IMR-90 (cell line): ENCODE measurements around the gene PCDHA1. TPM values are rescaled to one million over a fixed set of nuclear protein-coding genes. Genes with fewer than 3 reads are reported as not detected.

Source experiments
- ATAC-seq: fragments of 200-7000 bp; cut with Tn5 transposase; 2 replicates; pipeline ENCODE4 v1.9.1; 2020; ENCODE audit warnings: low read depth, mild to moderate bottlenecking, moderate library complexity
- BruUV-seq: library from RNA; stranded (reverse); fragments of 400-500 nt; replicated peaks from 2 replicates; lab custom pipeline; 2021; lab: Mats Ljungman, UMichigan
- CTCF ChIA-PET: fragments of 300-600 bp; formaldehyde crosslinking; extraction: SDS; loops from one replicate; lab custom pipeline; 2021; ENCODE audit warnings: antibody characterized with exemption; lab: Yijun Ruan, JAX
- POLR2A ChIA-PET: fragments of 300-600 bp; sonication (Branson Sonifier 250); formaldehyde crosslinking; loops from one replicate; lab custom pipeline; 2022; ENCODE audit warnings: antibody characterized with exemption; ENCODE audit not compliant: unreplicated experiment; lab: Charles Lee
- DNase-seq: peaks from one replicate; pipeline ENCODE4 v3.0.0; 2013
- H2AFZ ChIP-seq: replicated peaks from 2 replicates; pipeline ENCODE3; 2013; ENCODE audit warnings: low read length, mild to moderate bottlenecking; ENCODE audit not compliant: poor library complexity
- H2AK5ac ChIP-seq: 2 replicates; pipeline ENCODE4 v1.6.1; 2013; ENCODE audit warnings: low read depth, low read length, inconsistent platforms
- H2AK9ac ChIP-seq: replicated peaks from 2 replicates; pipeline ENCODE3; 2013; ENCODE audit warnings: mild to moderate bottlenecking, low read depth, low read length, moderate library complexity; ENCODE audit not compliant: poor library complexity
- H2BK120ac ChIP-seq: 2 replicates; pipeline ENCODE4 v1.6.1; 2013; ENCODE audit warnings: low read depth, low read length, inconsistent platforms
- H2BK15ac ChIP-seq: 3 replicates; pipeline ENCODE4 v1.6.1; 2013; ENCODE audit warnings: low read depth, low read length, inconsistent platforms
- H2BK20ac ChIP-seq: 2 replicates; pipeline ENCODE4 v1.6.1; 2013; ENCODE audit warnings: low read depth, mild to moderate bottlenecking, inconsistent platforms, low read length, moderate library complexity
- H2BK5ac ChIP-seq: 2 replicates; pipeline ENCODE4 v1.6.1; 2013; ENCODE audit warnings: mild to moderate bottlenecking, low read depth, low read length, inconsistent platforms; ENCODE audit not compliant: poor library complexity, severe bottlenecking
- H3K14ac ChIP-seq: replicated peaks from 2 replicates; pipeline ENCODE4 v1.6.1; 2013; ENCODE audit warnings: low read depth, low read length, inconsistent platforms
- H3K18ac ChIP-seq: 2 replicates; pipeline ENCODE4 v1.6.1; 2013; ENCODE audit warnings: low read depth, low read length, control low read depth
- H3K23ac ChIP-seq: 2 replicates; pipeline ENCODE4 v1.6.1; 2013; ENCODE audit warnings: low read depth, low read length, inconsistent platforms
- H3K27ac ChIP-seq: 2 replicates; pipeline ENCODE4 v1.5.1; 2013; ENCODE audit warnings: mild to moderate bottlenecking, control low read depth, low read length; ENCODE audit not compliant: insufficient read depth
- H3K27me3 ChIP-seq: 2 replicates; pipeline ENCODE4 v1.6.1; 2013; ENCODE audit warnings: low read length; ENCODE audit not compliant: control insufficient read depth, insufficient read depth
- H3K36me3 ChIP-seq: 2 replicates; pipeline ENCODE4 v1.6.1; 2013; ENCODE audit warnings: low read length, mixed read lengths; ENCODE audit not compliant: control insufficient read depth, insufficient read depth
- H3K4ac ChIP-seq: 2 replicates; pipeline ENCODE4 v1.6.1; 2013; ENCODE audit warnings: low read depth, low read length, inconsistent platforms
- H3K4me1 ChIP-seq: 2 replicates; pipeline ENCODE4 v1.6.1; 2013; ENCODE audit warnings: low read length, mixed read lengths; ENCODE audit not compliant: control insufficient read depth, insufficient read depth
- H3K4me2 ChIP-seq: 2 replicates; pipeline ENCODE4 v1.6.1; 2013; ENCODE audit warnings: low read depth, mild to moderate bottlenecking, control low read depth, low read length, moderate library complexity
- H3K4me3 ChIP-seq: 2 replicates; pipeline ENCODE4 v1.5.1; 2013; ENCODE audit warnings: low read depth, mild to moderate bottlenecking, control low read depth, low read length, moderate library complexity; ENCODE audit not compliant: insufficient read depth
- H3K56ac ChIP-seq: 2 replicates; pipeline ENCODE4 v1.6.1; 2013; ENCODE audit warnings: low read length, inconsistent platforms; ENCODE audit not compliant: insufficient read depth; ENCODE audit errors: extremely low read depth
- H3K79me1 ChIP-seq, 2 experiments: 2 replicates each; pipeline ENCODE4 v1.6.1; 2013; ENCODE audit warnings: low read length in 2 of 2, inconsistent platforms in 1 of 2, low read depth in 1 of 2
- H3K9ac ChIP-seq: 2 replicates; pipeline ENCODE4 v1.6.1; 2013; ENCODE audit warnings: low read depth, low read length, control low read depth
- H3K9me1 ChIP-seq: 2 replicates; pipeline ENCODE4 v1.6.1; 2013; ENCODE audit warnings: low read length, inconsistent platforms; ENCODE audit not compliant: insufficient read depth
- H3K9me3 ChIP-seq: 2 replicates; pipeline ENCODE4 v1.6.1; 2013; ENCODE audit warnings: low read length; ENCODE audit not compliant: control insufficient read depth, insufficient read depth
- H4K20me1 ChIP-seq: 2 replicates; pipeline ENCODE4 v1.6.1; 2013; ENCODE audit warnings: low read length, inconsistent platforms; ENCODE audit not compliant: insufficient read depth
- H4K5ac ChIP-seq: 2 replicates; pipeline ENCODE4 v1.6.1; 2013; ENCODE audit warnings: mild to moderate bottlenecking, low read depth, low read length, control low read depth
- H4K8ac ChIP-seq, 2 experiments: 2 replicates each; pipeline ENCODE4 v1.6.1; 2013; ENCODE audit warnings: low read depth in 2 of 2, low read length in 2 of 2, control low read depth in 1 of 2, inconsistent platforms in 1 of 2
- H4K91ac ChIP-seq: 2 replicates; pipeline ENCODE4 v1.6.1; 2013; ENCODE audit warnings: low read depth, low read length, inconsistent platforms; ENCODE audit not compliant: insufficient read depth
- BHLHE40 ChIP-seq: fragments of 150-350 bp; IDR thresholded peaks from 2 replicates; pipeline ENCODE4 v1.6.1; 2016; ENCODE audit warnings: mild to moderate bottlenecking, low read depth, low read length
- CHD1 ChIP-seq: IDR thresholded peaks from 2 replicates; pipeline ENCODE4 v1.6.1; 2012; ENCODE audit warnings: low read depth, low read length, improper control_type of control experiment
- CTCF ChIP-seq: conservative IDR thresholded peaks from 2 replicates; pipeline ENCODE4 v1.5.1; 2012; ENCODE audit warnings: mild to moderate bottlenecking, low read depth, low read length, improper control_type of control experiment
- ELK1 ChIP-seq: fragments of 150-350 bp; IDR thresholded peaks from 2 replicates; pipeline ENCODE4 v1.6.1; 2016; ENCODE audit warnings: low read depth, mild to moderate bottlenecking, low read length, moderate library complexity, borderline replicate concordance
- FOS ChIP-seq: fragments of 150-350 bp; IDR thresholded peaks from 2 replicates; pipeline ENCODE4 v1.6.1; 2016; ENCODE audit warnings: low read depth, low read length
- MAFK ChIP-seq: IDR thresholded peaks from 2 replicates; pipeline ENCODE4 v1.6.1; 2012; ENCODE audit warnings: low read depth, low read length, improper control_type of control experiment
- MAZ ChIP-seq: IDR thresholded peaks from 2 replicates; pipeline ENCODE4 v1.6.1; 2012; ENCODE audit warnings: low read depth, mild to moderate bottlenecking, low read length, improper control_type of control experiment, moderate library complexity, borderline replicate concordance
- MXI1 ChIP-seq: IDR thresholded peaks from 2 replicates; pipeline ENCODE4 v1.6.1; 2012; ENCODE audit warnings: low read depth, mild to moderate bottlenecking, low read length, moderate library complexity, borderline replicate concordance
- NFE2L2 ChIP-seq: fragments of 150-350 bp; IDR thresholded peaks from 2 replicates; pipeline ENCODE4 v1.6.1; 2016; ENCODE audit warnings: low read depth, mild to moderate bottlenecking, low read length
- POLR2A ChIP-seq: IDR thresholded peaks from 2 replicates; pipeline ENCODE4 v1.6.1; 2012; ENCODE audit warnings: mild to moderate bottlenecking, low read depth, low read length
- RAD21 ChIP-seq: IDR thresholded peaks from 2 replicates; pipeline ENCODE4 v1.6.1; 2012; ENCODE audit warnings: low read length, improper control_type of control experiment
- RCOR1 ChIP-seq: IDR thresholded peaks from 2 replicates; pipeline ENCODE4 v1.6.1; 2012; ENCODE audit warnings: mild to moderate bottlenecking, low read length, improper control_type of control experiment; ENCODE audit not compliant: insufficient replicate concordance
- RFX5 ChIP-seq: IDR thresholded peaks from 2 replicates; pipeline ENCODE4 v1.8.0; 2012; ENCODE audit warnings: low read depth, mild to moderate bottlenecking, low read length, moderate library complexity
- SMC3 ChIP-seq: fragments of 150-350 bp; IDR thresholded peaks from 2 replicates; pipeline ENCODE4 v1.6.1; 2016; ENCODE audit warnings: low read depth, mild to moderate bottlenecking, antibody characterized with exemption, low read length, moderate library complexity
- USF2 ChIP-seq: fragments of 150-350 bp; IDR thresholded peaks from 2 replicates; pipeline ENCODE4 v1.6.1; 2017; ENCODE audit warnings: mild to moderate bottlenecking, antibody characterized with exemption, low read length, low read depth
- WGBS, 2 experiments: methylation state at CpG; one replicate each; pipeline versions ENCODE4 v1.1.5 to v1.1.7; 2013; ENCODE audit warnings: missing lambda C conversion rate in 2 of 2; ENCODE audit not compliant: insufficient read length in 1 of 2; ENCODE audit errors: extremely low coverage in 2 of 2; 5-methylcytosine and 5-hydroxymethylcytosine counted together
- dilution Hi-C: fragments of 300-500 bp; cut with HindIII; formaldehyde crosslinking; loops from one replicate; pipeline ENCODE4 v1.14.3; 2018; ENCODE audit warnings: low sequenced_read_pairs; ENCODE audit not compliant: unreplicated experiment
- in situ Hi-C: fragments of 300-500 bp; cut with MboI; formaldehyde crosslinking; loops from 3 replicates; pipeline ENCODE4 v1.14.3; 2019; ENCODE audit warnings: low sequenced_read_pairs, inconsistent platforms, mixed read lengths
- intact Hi-C: fragments of 100-400 bp; cut with micrococcal nuclease; formaldehyde crosslinking; loops from 2 replicates; pipeline ENCODE4 v1.10.0; 2022
- polyA plus RNA-seq, 3 experiments: library from polyadenylated mRNA; depleted of rRNA; stranded (reverse); fragments of >200 nt; gene quantifications; 2 replicates each; pipeline ENCODE4 v1.2.3, GENCODE V29; 2012; ENCODE audit warnings: low replicate concordance in 1 of 3
- total RNA-seq: library from RNA; depleted of rRNA; stranded (reverse); fragments of >200 nt; gene quantifications from 2 replicates; pipeline ENCODE4 v1.2.3, GENCODE V29; 2012

Gene PCDHA1
- total and polyA plus RNA-seq, 2 of the 4 experiments (the other 2 are of a cell fraction) = under 0.01 to 0.05 TPM

- ATAC-seq = no peak
- POLR2A ChIA-PET = no interaction called here
- BruUV-seq = no TSS peak
- Histone ChIP-seq H2BK15ac (no peak within 1 kb of the TSS), H3K56ac (no peak within 1 kb of the TSS), H4K8ac (no peak within 1 kb of the TSS), H2BK20ac (no peak within 1 kb of the TSS), H4K20me1 (no peaks in the 10 kb centered on the region), H3K27me3 (no peaks in the 10 kb centered on the region), H3K9ac (no peak within 1 kb of the TSS), H4K91ac (no peak within 1 kb of the TSS), H3K4me1 (no peaks in the 10 kb centered on the region), H3K23ac (no peak within 1 kb of the TSS), H3K4me2 (no peak within 1 kb of the TSS), H3K36me3 (no peaks in the 10 kb centered on the region), H3K9me3 (peaks cover 11% of the 10 kb centered on the region), H2AFZ (peak within 1 kb of the TSS; percentile 63), H4K5ac (no peak within 1 kb of the TSS), H3K79me1 (no peaks in the 10 kb centered on the region), H3K14ac (no peak within 1 kb of the TSS), H3K18ac (no peak within 1 kb of the TSS), H3K27ac (no peak within 1 kb of the TSS), H3K9me1 (no peaks in the 10 kb centered on the region), H2AK5ac (no peak within 1 kb of the TSS), H3K4me3 (peak within 1 kb of the TSS; percentile 18; the same call in 1 of the 2 replicates), H2BK5ac (no peak within 1 kb of the TSS), H2BK120ac (no peak within 1 kb of the TSS), H2AK9ac (no peak within 1 kb of the TSS), H3K4ac (no peak within 1 kb of the TSS)
- intact Hi-C loops (no loop called here), in situ Hi-C loops (no loop called here), dilution Hi-C loops (no loop called here)
- DNase-seq = no peak
- CTCF ChIA-PET = no interaction called here
- WGBS, 2 experiments = 7% methylated on average over 10 of the region's 20 CpGs; no CpG with 5 or more reads in 1 of the 2 experiments
- TF ChIP-seq RAD21 = no peak
- no peak for TF ChIP-seq FOS
- TF ChIP-seq ELK1 = no peak
- TF ChIP-seq MAZ = no peak
- no peak for TF ChIP-seq USF2
- TF ChIP-seq BHLHE40 = no peak
- no peak for TF ChIP-seq CHD1
- no peak for TF ChIP-seq POLR2A
- TF ChIP-seq CTCF = no peak
- TF ChIP-seq RCOR1 = no peak
- TF ChIP-seq SMC3 = no peak
- no peak for TF ChIP-seq MAFK
- TF ChIP-seq NFE2L2 = no peak
- TF ChIP-seq RFX5 = no peak
- no peak for TF ChIP-seq MXI1
These were observed 264.9 kb downstream of the PCDHA1 start, which contains the start of gene PCDHB1 for GRCh38 chr5:141050622-141051520. Gene PCDHB1, plus strand, starts transcription at chr5:141051374. Its CDS starts 97 bp downstream, at chr5:141051471.
